ENCODE results near the gene RPS15. TPM values are rescaled to one million over a fixed set of nuclear protein-coding genes. Genes with fewer than 3 reads are reported as not detected.
A peak's percentile ranks its signal among the peaks of the same experiment; 100 is the strongest.

Gene RPS15
- total RNA-seq, 2 donors from 2014 or later: 757 to 1,081 TPM

- no peak for ATAC-seq
- Mint-ChIP-seq H3K36me3 (peaks cover 16% of the 10 kb centered on the region), H3K4me1 (ENCODE audit: low read depth in 2 of 2) (peaks cover 12 to 26% of the 10 kb centered on the region in 2 donors), H3K9me3 (no peaks in the 10 kb centered on the region), H3K4me3 (no peak overlapping the region), H3K27ac (no peak overlapping the region), H3K27me3 (no peaks in the 10 kb centered on the region)
- DNase-seq (ENCODE audit: low spot score): no peak
These were observed 17.6 kb upstream of the RPS15 start for GRCh38 chr19:1420590-1420989.

- no peaks in the 10 kb centered on the region for H3K9me3 Mint-ChIP-seq
- no peaks in the 10 kb centered on the region for H3K27me3 Mint-ChIP-seq
- no peak overlapping the region for H3K27ac Mint-ChIP-seq
- no peak for ATAC-seq
- no peak for DNase-seq (ENCODE audit: low spot score)
- H3K4me1 Mint-ChIP-seq (ENCODE audit: low read depth in 2 of 2): peaks cover 7 to 20% of the 10 kb centered on the region in 2 donors
- no peak overlapping the region for H3K4me3 Mint-ChIP-seq
- peaks cover 16% of the 10 kb centered on the region for H3K36me3 Mint-ChIP-seq
These were observed 16.8 kb upstream of the RPS15 start for GRCh38 chr19:1421218-1421957.

- no peaks in the 10 kb centered on the region for H3K9me3 Mint-ChIP-seq
- peak in 1 of 2 donors; percentile 6 for ATAC-seq
- no peak for DNase-seq (ENCODE audit: low spot score)
- no peaks in the 10 kb centered on the region for H3K27me3 Mint-ChIP-seq
- H3K4me1 Mint-ChIP-seq (ENCODE audit: low read depth in 2 of 2): peaks cover 7 to 16% of the 10 kb centered on the region in 2 donors
- H3K36me3 Mint-ChIP-seq: peaks cover 16% of the 10 kb centered on the region
- no peak overlapping the region for H3K4me3 Mint-ChIP-seq
- no peak overlapping the region for H3K27ac Mint-ChIP-seq
These were observed 16.3 kb upstream of the RPS15 start for GRCh38 chr19:1421958-1422305.

- Mint-ChIP-seq H3K4me3 (no peak overlapping the region), H3K36me3 (peaks cover 16% of the 10 kb centered on the region), H3K9me3 (no peaks in the 10 kb centered on the region), H3K27me3 (no peaks in the 10 kb centered on the region), H3K4me1 (ENCODE audit: low read depth in 2 of 2) (peaks cover 4 to 13% of the 10 kb centered on the region in 2 donors), H3K27ac (peak overlapping the region in 1 of 2 donors; percentile 39)
- no peak for DNase-seq (ENCODE audit: low spot score)
- no peak for ATAC-seq
These were observed 15.8 kb upstream of the RPS15 start for GRCh38 chr19:1422360-1422759.

GRCh38 chr19:1422943-1423342, 15.3 kb upstream of the RPS15 start:
- peaks cover 16% of the 10 kb centered on the region for H3K36me3 Mint-ChIP-seq
- no peaks in the 10 kb centered on the region for H3K9me3 Mint-ChIP-seq
- peak overlapping the region in 1 of 2 donors; percentile 39 for H3K27ac Mint-ChIP-seq
- DNase-seq (ENCODE audit: low spot score): no peak
- peaks cover 0 to 10% of the 10 kb centered on the region in 2 donors for H3K4me1 Mint-ChIP-seq (ENCODE audit: low read depth in 2 of 2)
- no peak for ATAC-seq
- H3K4me3 Mint-ChIP-seq: no peak overlapping the region
- no peaks in the 10 kb centered on the region for H3K27me3 Mint-ChIP-seq

GRCh38 chr19:1423436-1424191, 14.6 kb upstream of the RPS15 start:
- DNase-seq (ENCODE audit: low spot score) (no peak), ATAC-seq (no peak)
- no peaks in the 10 kb centered on the region for H3K9me3 Mint-ChIP-seq
- H3K4me1 Mint-ChIP-seq (ENCODE audit: low read depth in 2 of 2): peaks cover 0 to 10% of the 10 kb centered on the region in 2 donors
- peaks cover 16% of the 10 kb centered on the region for H3K36me3 Mint-ChIP-seq
- H3K4me3 Mint-ChIP-seq: no peak overlapping the region
- no peaks in the 10 kb centered on the region for H3K27me3 Mint-ChIP-seq
- H3K27ac Mint-ChIP-seq: no peak overlapping the region

GRCh38 chr19:1424192-1424955, 13.8 kb upstream of the RPS15 start:
- H3K27me3 Mint-ChIP-seq: no peaks in the 10 kb centered on the region
- peaks cover 0 to 8% of the 10 kb centered on the region in 2 donors for H3K4me1 Mint-ChIP-seq (ENCODE audit: low read depth in 2 of 2)
- no peak overlapping the region for H3K4me3 Mint-ChIP-seq
- H3K9me3 Mint-ChIP-seq: no peaks in the 10 kb centered on the region
- H3K27ac Mint-ChIP-seq: no peak overlapping the region
- DNase-seq (ENCODE audit: low spot score): no peak
- H3K36me3 Mint-ChIP-seq: peaks cover 15% of the 10 kb centered on the region
- no peak for ATAC-seq

GRCh38 chr19:1425102-1425837, 12.9 kb upstream of the RPS15 start:
- DNase-seq (ENCODE audit: low spot score) (no peak), ATAC-seq (no peak)
- peaks cover 0 to 7% of the 10 kb centered on the region in 2 donors for H3K4me1 Mint-ChIP-seq (ENCODE audit: low read depth in 2 of 2)
- H3K27me3 Mint-ChIP-seq: no peaks in the 10 kb centered on the region
- H3K27ac Mint-ChIP-seq: no peak overlapping the region
- no peaks in the 10 kb centered on the region for H3K9me3 Mint-ChIP-seq
- peaks cover 12% of the 10 kb centered on the region for H3K36me3 Mint-ChIP-seq
- no peak overlapping the region for H3K4me3 Mint-ChIP-seq

GRCh38 chr19:1425902-1426301, 12.3 kb upstream of the RPS15 start:
- Mint-ChIP-seq H3K9me3 (no peaks in the 10 kb centered on the region), H3K4me1 (ENCODE audit: low read depth in 2 of 2) (peaks cover 0 to 7% of the 10 kb centered on the region in 2 donors), H3K4me3 (no peak overlapping the region), H3K36me3 (peaks cover 12% of the 10 kb centered on the region), H3K27ac (no peak overlapping the region), H3K27me3 (no peaks in the 10 kb centered on the region)
- no peak for ATAC-seq
- no peak for DNase-seq (ENCODE audit: low spot score)

- Mint-ChIP-seq H3K9me3 (no peaks in the 10 kb centered on the region), H3K27ac (no peak overlapping the region), H3K4me3 (no peak overlapping the region), H3K27me3 (no peaks in the 10 kb centered on the region), H3K4me1 (ENCODE audit: low read depth in 2 of 2) (peaks cover 0 to 7% of the 10 kb centered on the region in 2 donors), H3K36me3 (peaks cover 12% of the 10 kb centered on the region)
- ATAC-seq (no peak), DNase-seq (ENCODE audit: low spot score) (no peak)
These were observed 11.5 kb upstream of the RPS15 start for GRCh38 chr19:1426736-1427135.

GRCh38 chr19:1427221-1427920, 10.8 kb upstream of the RPS15 start:
- H3K4me3 Mint-ChIP-seq: no peak overlapping the region
- peaks cover 12% of the 10 kb centered on the region for H3K36me3 Mint-ChIP-seq
- no peaks in the 10 kb centered on the region for H3K27me3 Mint-ChIP-seq
- H3K4me1 Mint-ChIP-seq (ENCODE audit: low read depth in 2 of 2): peaks cover 0 to 7% of the 10 kb centered on the region in 2 donors
- H3K27ac Mint-ChIP-seq: no peak overlapping the region
- no peak for ATAC-seq
- DNase-seq (ENCODE audit: low spot score): no peak
- no peaks in the 10 kb centered on the region for H3K9me3 Mint-ChIP-seq

- Mint-ChIP-seq H3K36me3 (no peaks in the 10 kb centered on the region), H3K4me3 (no peak overlapping the region)
- DNase-seq (ENCODE audit: low spot score): no peak
These were observed 9.3 kb upstream of the RPS15 start for GRCh38 chr19:1428738-1429391.

More at GRCh38 chr19:1428738-1429391, 9.3 kb upstream of the RPS15 start:
- ATAC-seq: no peak
- no peak overlapping the region for H3K27ac Mint-ChIP-seq
- H3K27me3 Mint-ChIP-seq: no peaks in the 10 kb centered on the region
- H3K9me3 Mint-ChIP-seq: no peaks in the 10 kb centered on the region
- peaks cover 0 to 4% of the 10 kb centered on the region in 2 donors for H3K4me1 Mint-ChIP-seq (ENCODE audit: low read depth in 2 of 2)

All from natural killer cell treated with Interleukin-12 subunit alpha and Interleukin-12 subunit beta and Interleukin-15 and Interleukin-18, amount 100 ng/mL, for 72 hours (primary cell).